Peyer's patch (tissue), 4 donors: ENCODE data around the gene BAG3.

Source experiments
- CTCF ChIP-seq, 6 experiments: fragments of 450-650 bp in 4 of 6; fragments of 200-600 bp in 2 of 6; sonication (generic) in 1 of 6; IDR thresholded peaks; one replicate each; pipeline ENCODE4 v1.5.1; 2017 to 2019; ENCODE audit warnings: antibody characterized with exemption in 6 of 6, mild to moderate bottlenecking in 3 of 6, moderate library complexity in 1 of 6
- POLR2A ChIP-seq, 2 donors: fragments of 450-650 bp; IDR thresholded peaks; one replicate each; pipeline ENCODE4 v1.5.1; 2017; ENCODE audit warnings: antibody characterized with exemption in 2 of 2, mild to moderate bottlenecking in 2 of 2, moderate library complexity in 2 of 2

GRCh38 chr10:119655566-119656001 is 4.4 kb downstream of the BAG3 start:
- no peak for TF ChIP-seq CTCF (IDR thresholded peaks at IDR 0.05)
- TF ChIP-seq POLR2A (IDR thresholded peaks at IDR 0.05), result no peak
